Neural progenitor cell (in vitro differentiated cells): Measurements from ENCODE around the gene HTR5A.

Experiments
- EZH2 ChIP-seq: fragments of 200-600 bp; sonication (generic); IDR thresholded peaks from 2 replicates; pipeline ENCODE4 v1.6.1; 2017; ENCODE audit warnings: antibody characterized with exemption, mild to moderate bottlenecking, moderate library complexity
- EZH2phosphoT487 ChIP-seq: fragments of 200-600 bp; sonication (generic); IDR thresholded peaks from 2 replicates; pipeline ENCODE4 v1.6.1; 2017; ENCODE audit warnings: antibody characterized with exemption
- TF ChIP-seq, protein P1 (sequence below): fragments of 200-600 bp; sonication (generic); IDR thresholded peaks from 2 replicates; pipeline ENCODE4 v1.5.1; 2017; ENCODE audit warnings: antibody characterized with exemption, mild to moderate bottlenecking

DNA sequence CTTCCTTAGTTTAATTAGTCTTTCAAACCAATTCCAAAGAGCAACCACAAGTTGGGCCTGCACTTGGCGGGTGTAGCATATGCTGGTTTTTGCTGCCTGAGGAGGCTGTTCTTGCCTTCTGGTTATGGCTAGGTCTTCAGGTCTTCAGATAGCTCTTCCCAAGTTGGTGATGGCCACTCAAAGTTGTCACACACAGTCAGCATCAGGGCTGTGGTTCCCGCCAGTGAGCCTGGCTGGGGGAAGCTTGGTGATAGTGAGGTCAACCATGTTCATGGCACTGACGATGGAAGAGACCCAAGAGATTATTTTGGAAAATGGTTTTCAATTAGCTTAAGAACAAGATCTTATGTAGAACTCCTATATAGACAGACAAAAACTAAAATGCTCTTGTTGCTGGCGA lies 18.8 kb upstream of the HTR5A start:
- TF ChIP-seq, protein P1, sequence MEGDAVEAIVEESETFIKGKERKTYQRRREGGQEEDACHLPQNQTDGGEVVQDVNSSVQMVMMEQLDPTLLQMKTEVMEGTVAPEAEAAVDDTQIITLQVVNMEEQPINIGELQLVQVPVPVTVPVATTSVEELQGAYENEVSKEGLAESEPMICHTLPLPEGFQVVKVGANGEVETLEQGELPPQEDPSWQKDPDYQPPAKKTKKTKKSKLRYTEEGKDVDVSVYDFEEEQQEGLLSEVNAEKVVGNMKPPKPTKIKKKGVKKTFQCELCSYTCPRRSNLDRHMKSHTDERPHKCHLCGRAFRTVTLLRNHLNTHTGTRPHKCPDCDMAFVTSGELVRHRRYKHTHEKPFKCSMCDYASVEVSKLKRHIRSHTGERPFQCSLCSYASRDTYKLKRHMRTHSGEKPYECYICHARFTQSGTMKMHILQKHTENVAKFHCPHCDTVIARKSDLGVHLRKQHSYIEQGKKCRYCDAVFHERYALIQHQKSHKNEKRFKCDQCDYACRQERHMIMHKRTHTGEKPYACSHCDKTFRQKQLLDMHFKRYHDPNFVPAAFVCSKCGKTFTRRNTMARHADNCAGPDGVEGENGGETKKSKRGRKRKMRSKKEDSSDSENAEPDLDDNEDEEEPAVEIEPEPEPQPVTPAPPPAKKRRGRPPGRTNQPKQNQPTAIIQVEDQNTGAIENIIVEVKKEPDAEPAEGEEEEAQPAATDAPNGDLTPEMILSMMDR, result no peak
- TF ChIP-seq EZH2 (no peak), EZH2phosphoT487 (no peak)
